Stomach (tissue), 4 donors: ENCODE data around the gene PHF20.
"Not testable (repeated sequence)": the region's sequence is repeated elsewhere in the genome, so short reads cannot be mapped to it uniquely, and the experiment has no call there.

Experiments
- EP300 ChIP-seq: sonication (generic); formaldehyde crosslinking; IDR thresholded peaks from one replicate; pipeline ENCODE4 v1.6.1; 2017; ENCODE audit warnings: antibody characterized with exemption
- TF ChIP-seq, protein P1 (sequence below), 7 experiments: fragments of 450-650 bp in 4 of 7; fragments of 200-600 bp in 3 of 7; sonication (generic) in 3 of 7; IDR thresholded peaks; one replicate each; pipeline ENCODE4 v1.5.1; 2016 to 2019; ENCODE audit warnings: antibody characterized with exemption in 7 of 7, control low read depth in 2 of 7, mild to moderate bottlenecking in 1 of 7

DNA sequence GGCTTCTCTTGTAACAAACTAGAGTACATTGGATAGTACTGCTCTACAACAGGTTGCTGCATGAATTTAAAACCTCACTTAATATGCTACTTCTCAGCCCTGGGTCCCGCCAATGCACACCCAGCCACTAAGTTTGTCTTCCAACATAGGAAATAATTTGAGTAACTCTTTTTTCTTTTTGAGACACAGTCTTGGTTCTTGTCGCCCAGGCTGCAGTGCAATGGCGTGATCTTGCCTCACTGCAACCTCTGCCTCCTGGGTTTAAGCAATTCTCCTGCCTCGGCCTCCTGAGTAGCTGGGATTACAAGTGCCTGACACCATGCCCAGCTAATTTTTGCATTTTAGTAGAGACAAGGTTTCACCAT lies 48.6 kb upstream of the PHF20 start:
- not testable (repeated sequence) for TF ChIP-seq EP300
- TF ChIP-seq, protein P1, sequence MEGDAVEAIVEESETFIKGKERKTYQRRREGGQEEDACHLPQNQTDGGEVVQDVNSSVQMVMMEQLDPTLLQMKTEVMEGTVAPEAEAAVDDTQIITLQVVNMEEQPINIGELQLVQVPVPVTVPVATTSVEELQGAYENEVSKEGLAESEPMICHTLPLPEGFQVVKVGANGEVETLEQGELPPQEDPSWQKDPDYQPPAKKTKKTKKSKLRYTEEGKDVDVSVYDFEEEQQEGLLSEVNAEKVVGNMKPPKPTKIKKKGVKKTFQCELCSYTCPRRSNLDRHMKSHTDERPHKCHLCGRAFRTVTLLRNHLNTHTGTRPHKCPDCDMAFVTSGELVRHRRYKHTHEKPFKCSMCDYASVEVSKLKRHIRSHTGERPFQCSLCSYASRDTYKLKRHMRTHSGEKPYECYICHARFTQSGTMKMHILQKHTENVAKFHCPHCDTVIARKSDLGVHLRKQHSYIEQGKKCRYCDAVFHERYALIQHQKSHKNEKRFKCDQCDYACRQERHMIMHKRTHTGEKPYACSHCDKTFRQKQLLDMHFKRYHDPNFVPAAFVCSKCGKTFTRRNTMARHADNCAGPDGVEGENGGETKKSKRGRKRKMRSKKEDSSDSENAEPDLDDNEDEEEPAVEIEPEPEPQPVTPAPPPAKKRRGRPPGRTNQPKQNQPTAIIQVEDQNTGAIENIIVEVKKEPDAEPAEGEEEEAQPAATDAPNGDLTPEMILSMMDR (IDR thresholded peaks at IDR 0.05), result not testable (repeated sequence)
